HG02981 (cell line): Measurements from ENCODE around the gene EYA2.

ENCODE experiments used
- ATAC-seq: cut with Tn5 transposase; IDR thresholded peaks from one replicate; pipeline ENCODE4 v1.9.1; 2021; ENCODE audit warnings: mild to moderate bottlenecking, moderate library complexity; ENCODE audit not compliant: unreplicated experiment

Gene EYA2

DNA sequence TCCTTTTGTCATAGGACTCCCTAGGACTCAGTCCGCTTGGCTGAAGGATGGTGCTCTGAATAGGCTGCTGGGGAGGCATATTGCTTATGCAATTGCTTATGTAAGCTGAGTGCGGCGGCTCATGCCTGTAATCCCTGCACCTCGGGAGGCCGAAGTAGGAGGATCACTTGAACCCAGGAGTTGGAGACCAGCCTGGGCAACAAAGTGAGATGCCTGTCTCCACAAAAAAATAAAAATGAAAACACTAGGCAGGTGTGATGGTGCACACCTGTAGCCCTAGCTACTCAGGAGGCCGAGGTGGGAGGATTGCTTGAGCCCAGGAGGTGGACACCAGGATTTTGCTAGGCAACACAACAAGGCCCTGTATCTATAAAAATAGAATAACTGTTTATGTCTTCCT is 81.3 kb downstream of the EYA2 start:
- no peak for ATAC-seq

DNA sequence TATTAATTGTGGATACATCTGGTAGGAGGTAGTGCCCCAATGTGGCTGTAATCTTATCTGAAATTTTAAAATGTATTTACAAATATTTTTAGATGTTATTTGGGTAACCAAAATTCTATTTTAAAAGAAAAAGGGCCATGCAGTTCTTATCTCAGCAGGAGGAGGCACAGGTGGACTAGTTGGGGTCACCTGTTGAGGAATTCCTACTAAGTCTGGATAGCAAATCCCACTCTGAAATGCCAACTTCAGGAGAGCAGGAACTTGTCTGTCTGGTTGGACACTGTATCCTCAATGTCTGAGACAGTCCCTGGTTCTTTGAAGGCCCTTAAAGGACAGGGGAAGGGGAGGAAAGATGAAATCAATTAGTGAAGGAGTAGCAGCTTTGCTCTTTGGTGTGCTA is 82.6 kb downstream of the EYA2 start:
- ATAC-seq, result no peak

DNA sequence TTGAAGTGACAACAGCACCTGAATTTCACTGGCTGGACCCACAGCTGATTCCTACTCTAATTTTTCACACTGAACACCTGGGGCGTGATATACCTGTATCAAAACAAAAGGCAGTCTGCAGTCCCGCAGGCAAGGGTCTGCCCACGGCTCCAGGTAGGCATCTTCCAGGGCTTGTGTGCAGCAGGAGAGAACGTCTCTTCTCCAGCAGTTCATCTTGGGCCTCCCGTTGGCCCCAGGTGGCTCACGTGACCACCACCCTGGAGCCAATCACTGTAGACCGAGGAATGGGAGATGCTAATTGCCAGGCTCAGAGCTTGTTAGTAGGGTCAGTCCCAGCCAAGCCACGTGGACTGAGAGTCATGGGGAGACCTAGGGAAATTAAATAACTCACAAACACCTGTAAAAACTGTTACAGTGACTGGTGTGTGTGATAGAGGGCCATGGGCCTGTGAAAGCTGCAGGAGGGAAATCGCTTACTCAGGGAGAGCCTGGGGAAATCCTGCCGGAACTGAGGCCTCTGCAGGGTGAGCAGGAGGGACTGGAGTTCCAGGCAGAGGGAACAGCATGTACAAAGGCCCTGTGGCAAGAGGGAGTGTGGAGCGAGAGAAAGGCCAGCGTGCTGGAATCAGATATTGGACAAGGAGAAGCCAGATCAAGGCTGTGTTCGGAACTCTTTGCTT is 83.4 kb downstream of the EYA2 start:
- ATAC-seq, result no peak

DNA sequence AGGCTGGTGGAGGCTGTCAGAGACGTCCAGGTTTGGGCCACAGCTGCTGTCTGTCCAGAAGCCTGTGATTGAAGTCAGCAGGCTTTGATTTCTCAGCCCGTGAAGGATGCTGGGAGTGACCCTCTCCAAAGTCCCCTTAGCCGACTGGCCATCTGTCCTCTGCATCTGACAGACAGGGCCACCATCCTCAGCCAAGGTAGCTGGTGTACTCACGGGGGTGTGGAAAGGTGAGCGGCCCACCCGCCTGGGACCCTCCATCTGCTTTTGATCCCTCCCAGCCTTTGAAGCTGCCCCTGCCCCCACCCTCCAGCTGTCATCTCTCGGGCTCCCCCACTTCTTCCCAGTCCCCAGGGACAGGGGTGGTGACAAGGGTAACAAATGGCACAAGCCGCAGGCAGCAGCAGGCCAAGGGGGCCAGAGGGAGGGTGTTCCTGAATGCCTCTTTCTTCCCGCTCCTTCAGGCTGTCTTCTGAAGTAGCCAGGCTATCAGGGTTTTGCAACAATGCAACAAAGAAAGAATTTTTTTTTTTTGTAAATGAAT is 84.4 kb downstream of the EYA2 start:
- no peak for ATAC-seq

DNA sequence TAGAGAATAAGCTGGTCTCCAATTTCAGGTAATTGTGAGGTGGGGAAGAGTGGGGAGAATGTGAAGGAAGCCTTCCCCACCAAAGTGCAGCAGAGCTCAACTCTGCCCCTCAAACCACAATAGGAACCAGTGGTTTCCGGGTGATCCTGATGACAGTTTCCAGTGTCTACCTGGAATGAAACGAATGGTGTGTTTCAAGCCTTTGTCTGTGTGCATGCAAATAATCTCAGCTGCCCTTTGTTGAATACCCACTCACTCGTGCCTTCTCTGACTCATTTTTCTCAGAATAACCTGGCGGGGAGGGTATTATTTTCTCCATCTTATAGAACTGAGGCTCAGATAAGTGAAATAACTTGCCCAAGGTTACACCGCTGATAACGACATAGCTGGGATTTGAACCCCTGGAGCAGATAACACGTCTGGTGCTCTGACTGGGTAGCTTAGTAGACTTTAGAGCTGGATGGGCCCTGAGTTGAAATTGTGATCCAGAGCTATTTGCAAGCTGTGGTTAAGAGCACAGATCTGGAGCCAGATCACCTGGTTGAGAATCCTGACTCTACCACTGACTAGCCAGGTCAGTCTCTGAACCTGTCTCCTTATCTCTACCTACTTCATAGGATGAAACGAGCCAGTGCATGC is 85.1 kb downstream of the EYA2 start:
- ATAC-seq, result no peak

DNA sequence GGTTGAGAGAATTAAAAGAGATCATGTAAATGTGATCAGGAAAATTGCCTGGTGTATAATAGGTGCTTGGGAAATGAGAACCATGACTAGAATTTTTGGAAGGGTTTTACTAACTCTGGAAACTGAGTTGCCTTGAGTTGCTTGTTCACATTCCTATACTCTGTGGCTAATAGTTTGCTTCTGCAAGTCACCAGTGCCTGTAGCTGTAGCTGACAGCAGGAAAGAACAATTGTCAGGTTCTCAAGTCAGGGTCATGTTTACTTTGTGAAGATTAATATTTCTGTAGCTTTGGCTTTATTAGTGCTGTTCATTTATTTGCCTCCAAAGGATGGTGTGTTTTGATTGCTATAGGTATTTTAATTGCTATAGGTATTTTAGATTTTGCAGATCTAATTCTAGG is 86.5 kb downstream of the EYA2 start:
- ATAC-seq, result no peak

DNA sequence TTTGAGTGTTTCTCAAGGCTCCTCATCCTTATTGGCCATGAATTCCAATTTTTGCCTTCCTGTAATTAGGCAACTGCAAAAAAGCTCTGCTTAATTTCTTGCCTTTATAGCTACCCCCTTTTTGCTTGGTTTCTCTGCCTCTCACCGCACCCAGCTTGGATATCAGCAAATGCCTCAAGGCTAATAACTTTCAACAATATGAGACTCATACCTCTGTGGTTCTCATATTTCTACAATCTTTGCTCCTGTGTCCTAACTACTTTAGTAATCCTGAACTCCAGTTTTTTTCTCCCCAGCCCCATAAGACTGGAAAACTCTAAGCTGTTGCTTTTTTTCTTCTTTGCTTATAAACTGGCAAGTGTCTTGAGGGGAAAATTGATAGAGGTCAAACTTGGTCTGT is 88.8 kb downstream of the EYA2 start:
- no peak for ATAC-seq

DNA sequence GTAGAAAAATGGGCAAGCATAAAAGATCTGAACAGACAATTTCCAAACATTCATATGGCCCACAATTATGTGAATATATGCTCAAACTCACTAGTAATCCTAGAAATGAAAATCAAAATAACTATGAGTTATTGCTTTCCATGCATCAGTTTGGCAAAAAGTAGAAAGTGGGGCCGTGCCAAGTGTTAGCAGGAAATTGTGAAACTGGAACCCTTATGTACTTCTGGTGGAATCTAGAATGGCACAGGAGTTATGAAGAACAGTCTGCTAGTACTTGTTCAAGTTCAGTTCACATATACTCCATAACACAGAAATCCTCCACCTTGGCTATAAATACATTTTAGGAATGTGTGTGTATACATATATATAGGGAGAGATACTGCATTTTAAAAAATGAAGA is 89.8 kb downstream of the EYA2 start:
- ATAC-seq, result no peak

DNA sequence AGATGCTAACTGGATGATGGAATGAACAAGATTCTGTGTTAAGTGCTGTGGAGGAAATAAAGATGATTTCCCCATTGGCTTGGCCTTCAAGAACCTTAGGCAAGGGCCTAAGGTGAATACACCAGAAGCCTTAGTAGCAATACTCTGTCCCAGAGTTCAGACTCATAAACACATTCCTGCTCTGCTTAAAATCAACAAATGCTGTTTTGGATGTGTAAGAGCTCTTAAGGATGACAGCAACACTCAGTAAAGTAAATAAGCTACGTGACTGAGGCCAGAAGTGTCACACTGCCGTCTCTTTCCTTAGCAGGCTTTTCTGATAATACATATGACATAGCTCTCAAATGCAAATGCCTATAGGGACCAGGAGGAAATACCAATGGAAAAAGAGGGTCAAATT is 90.6 kb downstream of the EYA2 start:
- no peak for ATAC-seq

DNA sequence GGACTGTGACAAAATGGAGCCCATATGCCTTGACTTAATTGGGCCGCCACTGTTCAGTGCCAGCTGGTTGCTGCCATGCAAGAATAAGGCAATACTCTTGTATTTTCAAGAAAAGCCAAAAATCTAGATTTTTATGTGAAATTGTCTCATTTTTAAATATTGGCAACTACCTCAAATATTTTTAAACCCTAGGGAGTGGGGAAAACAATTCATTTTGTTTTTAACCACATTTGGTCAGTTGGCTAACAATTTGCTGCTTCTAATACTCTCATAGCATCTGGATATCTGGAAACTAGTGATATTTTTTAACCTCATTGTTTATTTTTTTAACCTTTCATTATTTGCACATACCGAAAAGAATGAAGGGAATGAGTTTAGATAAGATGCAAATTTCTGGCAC is 91.0 kb downstream of the EYA2 start:
- no peak for ATAC-seq

DNA sequence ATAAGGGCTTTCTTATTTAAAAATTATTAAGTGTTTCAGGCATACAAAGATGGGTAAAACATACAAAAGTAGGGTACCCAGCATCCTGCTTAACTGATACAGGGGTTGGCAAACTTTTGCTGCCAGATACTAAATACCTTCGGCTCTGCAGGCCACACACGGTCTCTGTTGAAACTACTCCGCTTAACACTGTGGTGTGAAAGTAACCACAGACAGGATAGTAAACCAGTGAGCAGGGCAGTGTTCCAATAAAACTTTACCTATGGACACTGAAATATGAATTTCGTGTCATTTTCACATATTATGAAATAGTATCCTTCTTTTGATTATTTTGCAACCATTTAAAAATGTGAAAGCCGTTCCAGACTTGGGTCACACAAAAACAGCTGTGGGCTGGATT is 92.4 kb downstream of the EYA2 start:
- ATAC-seq, result no peak

DNA sequence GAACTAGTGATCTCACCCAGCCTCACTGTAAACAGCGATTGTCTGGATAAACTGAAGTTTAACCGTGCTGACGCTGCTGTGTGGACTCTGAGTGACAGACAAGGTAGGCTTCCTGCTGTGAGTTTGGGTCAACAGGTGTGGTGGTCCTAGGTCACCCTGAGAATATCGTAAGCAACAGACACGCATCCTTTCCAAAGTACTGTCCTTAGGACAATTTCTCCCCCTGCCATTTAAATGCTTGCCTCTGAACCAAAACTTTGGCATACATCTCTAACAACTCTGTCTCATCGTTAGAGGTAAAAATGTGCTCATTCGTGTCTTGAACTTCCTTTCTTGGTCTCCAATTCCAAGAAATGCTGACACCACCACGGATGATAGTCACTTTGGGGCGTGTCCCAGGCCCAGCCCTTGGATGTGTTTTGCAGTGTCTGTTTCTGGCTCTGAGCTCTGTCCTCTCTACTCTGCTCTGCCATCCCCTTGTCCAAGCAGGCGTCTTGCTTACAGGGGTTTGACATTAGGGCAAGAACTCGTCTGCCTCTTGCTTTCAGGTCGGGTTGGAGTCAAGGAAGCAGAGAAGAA is 95.5 kb downstream of the EYA2 start:
- no peak for ATAC-seq

DNA sequence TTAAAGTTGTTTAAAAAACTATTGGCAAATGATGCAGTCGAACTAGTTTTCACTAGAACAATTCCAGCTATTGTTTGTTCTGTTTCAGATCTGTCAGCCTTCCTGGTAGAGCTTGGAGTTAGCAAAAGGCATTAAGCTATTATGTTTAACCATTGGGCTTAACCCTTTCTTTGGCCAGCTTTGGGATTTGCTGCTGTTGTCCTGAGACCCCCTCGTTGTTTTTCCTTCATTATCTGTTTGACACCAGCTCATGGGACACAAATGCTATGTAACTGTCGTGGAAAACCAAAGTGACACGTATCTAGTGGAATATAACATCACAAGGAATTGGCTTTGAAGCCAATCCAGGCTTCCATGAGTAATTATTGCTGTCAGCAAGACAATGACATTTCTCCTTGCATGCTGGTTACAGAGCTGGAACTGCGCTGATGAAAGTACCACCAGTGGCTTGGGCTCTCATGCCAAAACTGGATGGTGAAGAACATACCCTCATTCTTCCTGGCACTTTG is 96.0 kb downstream of the EYA2 start:
- no peak for ATAC-seq

DNA sequence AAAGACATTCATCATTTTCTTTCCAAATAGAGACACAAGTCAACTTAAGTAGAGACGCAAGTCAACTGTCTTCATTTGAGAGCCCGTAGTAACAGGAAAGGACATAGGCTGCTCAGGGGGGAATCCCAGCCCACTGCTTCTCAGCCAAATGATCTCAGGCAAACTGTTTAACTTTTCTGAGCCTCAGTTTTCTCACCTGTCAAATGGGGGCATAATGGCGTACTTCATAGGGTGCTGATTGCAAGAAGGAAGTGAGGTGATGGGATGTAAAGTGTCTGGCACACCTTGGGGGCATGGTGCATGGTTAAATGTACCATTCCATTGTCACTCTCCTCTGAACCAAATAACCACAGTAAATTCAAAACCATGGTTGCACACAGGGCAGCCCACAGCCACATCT is 96.5 kb downstream of the EYA2 start:
- ATAC-seq, result no peak

DNA sequence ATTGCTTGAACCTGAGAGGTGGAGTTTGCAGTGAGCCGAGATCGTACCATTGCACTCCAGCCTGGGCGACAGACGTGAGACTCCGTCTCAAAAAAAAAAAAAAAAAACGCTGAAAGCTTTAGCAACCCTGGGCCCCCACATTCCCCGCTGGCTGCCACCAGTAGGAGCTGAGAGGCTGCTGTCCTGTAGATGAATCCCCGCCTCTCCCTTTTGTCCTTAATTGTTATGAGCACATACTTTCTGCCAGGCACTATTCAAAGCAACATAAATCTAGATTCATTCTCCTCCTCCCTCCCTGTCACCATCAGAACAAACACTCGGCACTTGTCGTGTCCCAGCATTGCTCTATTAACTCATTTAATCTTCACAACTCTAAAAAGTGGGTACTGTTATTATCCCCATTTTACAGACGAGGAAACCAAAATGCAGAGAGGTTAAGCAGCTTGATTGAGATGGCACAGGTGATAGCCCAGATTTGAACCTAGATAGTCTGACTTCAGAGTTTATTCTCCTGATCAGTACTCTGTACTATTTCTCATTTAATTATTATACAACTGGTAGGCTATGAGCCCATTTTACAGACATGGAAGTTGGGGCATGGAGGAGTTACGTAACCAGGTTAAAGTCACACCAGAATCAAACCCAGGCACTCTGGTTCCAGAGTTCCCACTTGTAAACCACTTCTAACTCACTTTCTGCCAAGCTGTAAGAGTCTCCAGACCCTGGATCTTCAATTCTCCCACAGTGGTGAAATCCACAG is 97.4 kb downstream of the EYA2 start:
- ATAC-seq, result no peak

DNA sequence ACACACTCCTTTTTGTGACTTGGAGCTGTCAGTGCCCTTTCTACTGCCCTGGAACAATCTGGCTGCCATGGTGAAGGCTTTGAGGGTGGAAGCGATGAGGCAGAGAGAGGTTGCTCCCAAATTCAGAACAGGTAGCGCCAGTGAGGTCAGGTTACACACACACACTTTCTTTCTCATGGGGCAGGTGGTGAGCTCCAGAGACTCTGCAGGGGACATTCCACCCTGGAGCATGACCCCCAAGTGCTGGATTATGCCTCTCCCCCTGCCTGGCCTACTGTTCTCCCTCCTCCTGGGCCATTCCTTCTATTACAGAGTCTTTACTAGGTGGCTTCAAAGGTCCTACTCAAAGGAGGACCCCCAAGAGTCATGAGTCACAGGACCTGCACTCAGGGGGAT is 98.0 kb downstream of the EYA2 start:
- ATAC-seq, result no peak

DNA sequence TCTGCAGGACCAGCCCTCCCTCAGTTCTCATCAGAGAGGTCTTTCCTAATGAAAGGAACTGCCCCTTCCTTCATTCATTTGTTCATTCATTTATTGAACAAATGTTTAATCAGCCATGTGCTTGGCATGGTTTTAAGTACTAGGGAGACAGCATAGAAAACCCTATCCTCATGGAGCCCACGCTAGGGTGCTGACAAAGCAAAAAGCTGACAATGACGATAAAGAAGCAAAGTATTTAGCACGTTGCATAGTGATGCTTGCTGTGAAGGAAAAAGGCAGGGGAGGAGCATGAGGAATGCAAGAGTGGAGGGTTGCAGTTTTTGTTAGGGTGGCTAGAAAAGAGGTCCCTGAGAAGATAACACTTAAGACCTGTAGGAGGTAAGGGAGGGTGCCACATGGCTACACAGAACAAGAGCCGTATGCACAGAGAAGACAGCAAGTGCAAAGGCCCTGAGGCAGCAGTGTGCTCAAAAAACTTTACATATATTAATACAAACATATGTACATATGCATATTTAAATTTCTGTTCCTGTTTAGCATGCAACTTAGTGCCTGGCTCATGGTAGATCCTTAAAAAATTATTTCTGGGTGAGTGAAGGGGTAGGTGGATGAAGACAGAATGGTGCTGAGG is 98.9 kb downstream of the EYA2 start:
- no peak for ATAC-seq

DNA sequence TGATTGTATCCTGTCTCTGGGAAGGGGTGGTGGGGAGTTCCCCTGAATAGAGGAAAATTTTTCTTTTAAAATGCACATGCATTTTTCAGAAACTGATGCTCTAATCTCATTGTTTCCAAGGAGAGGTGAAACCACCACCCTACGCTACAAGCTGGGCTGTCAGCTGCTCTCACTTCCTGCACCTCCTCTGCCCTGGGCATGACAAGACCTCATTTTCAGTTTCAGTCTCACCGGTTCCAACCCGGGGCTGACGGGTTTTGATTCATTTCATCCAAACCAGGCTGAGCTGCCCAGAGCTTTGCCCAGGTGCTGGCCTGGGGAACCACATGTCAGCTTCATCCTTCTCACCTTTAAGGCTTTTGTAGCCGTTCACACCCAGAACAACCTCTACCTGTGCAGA is 99.7 kb downstream of the EYA2 start:
- peak; percentile 92 for ATAC-seq

DNA sequence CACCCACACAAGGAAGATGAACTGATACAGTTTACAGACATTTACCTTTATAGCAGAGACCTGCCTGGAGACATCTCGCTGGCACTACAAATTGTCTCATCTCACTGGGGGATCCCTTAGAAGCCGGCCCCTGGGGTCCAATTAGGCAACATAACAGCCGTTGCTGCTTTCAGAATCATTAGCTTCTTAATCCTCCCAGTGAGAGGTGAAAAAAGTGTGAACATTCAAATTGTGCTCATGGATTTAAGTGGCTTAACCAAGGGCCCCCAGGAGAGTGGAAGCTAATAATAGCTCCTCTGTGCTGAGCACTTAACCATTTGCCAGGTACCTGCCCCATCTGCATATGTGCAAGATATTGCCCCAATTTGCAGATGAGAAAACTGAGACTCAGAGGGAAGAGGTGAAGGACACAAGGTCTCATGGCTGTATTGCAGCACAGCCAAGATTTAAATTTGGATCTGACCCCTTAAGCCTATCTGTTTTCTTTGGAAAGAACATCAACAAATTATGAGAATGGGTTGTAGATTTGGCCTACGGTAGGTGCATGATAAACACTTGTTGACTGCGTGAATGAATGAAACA is 101.0 kb downstream of the EYA2 start:
- no peak for ATAC-seq

DNA sequence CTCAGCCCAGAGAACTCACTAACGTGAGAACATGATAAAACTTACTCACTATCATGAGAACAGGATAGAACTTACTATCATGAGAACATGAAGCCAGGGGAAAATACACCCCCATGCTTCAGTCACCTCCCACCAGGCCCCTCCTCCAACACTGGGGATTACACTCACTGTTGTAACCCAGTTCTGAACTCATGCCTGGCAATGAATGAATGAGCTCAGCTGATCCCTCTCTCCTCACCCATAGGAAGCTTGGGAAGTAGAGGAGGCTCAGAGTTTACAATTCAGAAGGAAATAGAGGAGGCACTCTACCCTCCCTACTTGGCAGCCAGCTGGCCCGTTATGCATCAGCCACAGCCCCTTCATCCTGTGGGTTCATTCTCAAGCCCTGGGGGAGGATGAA is 102.5 kb downstream of the EYA2 start:
- no peak for ATAC-seq
